ENCODE measurements around the gene SUN3. TPM values are rescaled to one million over a fixed set of nuclear protein-coding genes. Genes with fewer than 3 reads are reported as not detected.

SUN3 gene
- total and polyA plus RNA-seq, 2 of the 4 experiments (the other 2 are of a cell fraction), result not detected

DNA sequence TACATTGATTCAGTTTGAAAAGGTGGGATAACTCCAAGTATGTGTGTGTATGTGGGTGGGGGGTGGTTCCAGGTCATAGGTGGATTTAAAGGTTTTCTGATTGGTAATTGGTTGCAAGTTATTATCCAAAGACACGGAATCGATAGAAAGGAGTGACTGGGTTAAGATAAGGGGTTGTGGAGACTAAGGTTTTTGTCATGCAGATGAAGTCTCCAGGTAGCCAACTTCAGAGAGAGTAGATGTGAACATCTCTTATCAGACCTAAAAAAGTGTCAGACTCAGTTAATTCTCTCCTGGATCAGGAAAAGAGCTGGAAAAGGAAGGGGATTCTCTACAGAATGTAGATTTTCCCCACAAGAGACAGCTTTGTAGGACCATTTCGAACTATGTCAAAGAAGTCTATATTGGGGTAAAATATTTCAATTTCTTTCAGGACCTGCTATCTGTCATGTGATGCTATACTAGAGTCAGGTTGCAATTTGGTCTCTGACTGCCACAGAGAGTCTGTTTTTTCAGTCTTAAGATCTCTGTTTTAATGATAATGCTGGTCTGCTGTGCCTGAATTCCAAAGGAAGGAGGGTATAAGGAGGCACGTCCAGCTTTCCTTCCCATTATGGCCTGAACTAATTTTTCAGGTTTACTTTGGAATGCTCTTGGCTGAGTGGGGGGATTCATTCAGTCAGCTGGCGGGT is 10.1 kb upstream of the SUN3 start (continued):
- TF ChIP-seq RAD21 (IDR thresholded peaks at IDR 0.05; ENCODE audit: low read length) (no peak), POLR2A (IDR thresholded peaks at IDR 0.05; ENCODE audit: low read depth, low read length) (no peak), MAFK (IDR thresholded peaks at IDR 0.05; ENCODE audit: low read depth, low read length) (no peak)

DNA sequence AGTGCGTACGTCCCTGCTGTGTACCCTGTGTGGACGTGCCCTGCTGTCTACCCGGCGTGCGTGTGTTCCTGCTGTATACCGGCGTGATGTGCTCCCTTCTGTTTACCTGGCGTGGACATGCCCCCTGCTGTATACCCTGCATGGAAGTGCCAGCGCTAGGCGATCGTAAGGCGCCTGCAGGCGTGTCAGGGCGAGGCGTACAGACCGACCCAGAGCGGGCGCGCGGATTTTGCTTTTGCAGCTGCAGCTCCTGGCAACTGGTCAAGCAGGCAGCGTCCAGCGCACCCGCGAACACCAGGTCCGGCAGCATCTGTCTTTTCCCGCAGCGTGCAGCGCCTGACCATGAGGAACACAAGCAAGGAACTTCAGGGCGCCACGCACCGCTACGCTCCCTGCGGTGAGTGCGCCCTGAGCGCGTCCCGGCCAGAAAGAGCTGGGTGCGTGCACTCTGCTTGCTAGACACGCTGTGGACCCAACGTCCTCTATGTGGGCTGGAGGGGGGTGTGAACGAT is 7.1 kb upstream of the SUN3 start:
- no TSS peak for BruUV-seq (replicated peaks)
- H3K4me1 ChIP-seq (ENCODE audit: control insufficient read depth, insufficient read depth, low read length), result no peaks in the 10 kb centered on the region
- no peak overlapping the region for H3K18ac ChIP-seq (ENCODE audit: low read depth, low read length)
- 2% methylated on average over 18 of the region's 42 CpGs; no CpG with 5 or more reads in 1 of the 2 experiments for WGBS, 2 experiments (ENCODE audit: extremely low coverage in 2 of 2, insufficient read length in 1 of 2)
- dilution Hi-C loops (cut with HindIII; ENCODE audit: low sequenced_read_pairs, unreplicated experiment) (no loop called here), intact Hi-C loops (cut with micrococcal nuclease) (loop anchor here (2.0 to 5.0 kb wide), 2 partner anchors 53 to 76 kb away; partner anchors contain the start of gene UPP1), in situ Hi-C loops (cut with MboI; ENCODE audit: low sequenced_read_pairs) (no loop called here)
- ATAC-seq (ENCODE audit: low read depth) (peak; percentile 27), DNase-seq (peak; percentile 37)
- no peak overlapping the region for H3K4ac ChIP-seq (ENCODE audit: low read depth, low read length)
- POLR2A ChIA-PET (ENCODE audit: unreplicated experiment), result no interaction called here
- TF ChIP-seq CHD1 (IDR thresholded peaks at IDR 0.05; ENCODE audit: low read depth, low read length), result no peak
- no peaks in the 10 kb centered on the region for H3K9me3 ChIP-seq (ENCODE audit: control insufficient read depth, insufficient read depth, low read length)
- H3K36me3 ChIP-seq (ENCODE audit: control insufficient read depth, insufficient read depth, low read length), result no peaks in the 10 kb centered on the region
- no peak overlapping the region for H4K91ac ChIP-seq (ENCODE audit: insufficient read depth, low read depth, low read length)
- H3K4me2 ChIP-seq (ENCODE audit: low read depth, low read length), result peak overlapping the region; percentile 54
- H3K4me3 ChIP-seq (ENCODE audit: insufficient read depth, low read depth, low read length), result peak overlapping the region; percentile 33
- no peak overlapping the region for H3K27ac ChIP-seq (ENCODE audit: insufficient read depth, low read length)
- CTCF ChIA-PET, result interaction anchor here (0.6 kb wide), 1 partner anchor 67 kb away, joined by 3 read pairs; no protein-coding TSS in a partner anchor
- H4K20me1 ChIP-seq (ENCODE audit: insufficient read depth, low read length), result no peaks in the 10 kb centered on the region
- H3K23ac ChIP-seq (ENCODE audit: low read depth, low read length), result no peak overlapping the region
- H3K27me3 ChIP-seq (ENCODE audit: control insufficient read depth, insufficient read depth, low read length), result peaks cover 18% of the 10 kb centered on the region
- no peak overlapping the region for H2AK9ac ChIP-seq (replicated peaks; ENCODE audit: low read depth, low read length, poor library complexity)
- H2AK5ac ChIP-seq (ENCODE audit: low read depth, low read length), result no peak overlapping the region
- H3K79me1 ChIP-seq (ENCODE audit: low read depth in 1 of 2, low read length in 2 of 2), result no peaks in the 10 kb centered on the region
- H2BK5ac ChIP-seq (ENCODE audit: low read depth, low read length, poor library complexity, severe bottlenecking), result no peak overlapping the region
- no peak overlapping the region for H3K9ac ChIP-seq (ENCODE audit: low read depth, low read length)
- no peak overlapping the region for H3K56ac ChIP-seq (ENCODE audit: extremely low read depth, insufficient read depth, low read length)
- no peak overlapping the region for H2BK15ac ChIP-seq (ENCODE audit: low read depth, low read length)
- H2BK120ac ChIP-seq (ENCODE audit: low read depth, low read length), result no peak overlapping the region
- peak overlapping the region; percentile 93 for H2AFZ ChIP-seq (replicated peaks; ENCODE audit: low read length, poor library complexity)
- no peak overlapping the region for H4K8ac ChIP-seq (ENCODE audit: low read depth in 2 of 2, low read length in 2 of 2)
- no peaks in the 10 kb centered on the region for H3K9me1 ChIP-seq (ENCODE audit: insufficient read depth, low read length)
- no peak overlapping the region for H4K5ac ChIP-seq (ENCODE audit: low read depth, low read length)
- no peak overlapping the region for H2BK20ac ChIP-seq (ENCODE audit: low read depth, low read length)
- H3K14ac ChIP-seq (replicated peaks; ENCODE audit: low read depth, low read length), result no peak overlapping the region
